ENCODE data around the gene AIFM3.
"Not testable (repeated sequence)": the region's sequence is repeated elsewhere in the genome, so short reads cannot be mapped to it uniquely, and the experiment has no call there.

AIFM3 gene

GRCh38 chr22:20992056-20992442 lies 25.0 kb downstream of the AIFM3 start:
- no peak for DNase-seq (ENCODE audit: low read depth)

GRCh38 chr22:20992456-20993303 lies 25.6 kb downstream of the AIFM3 start:
- no peak for DNase-seq (ENCODE audit: low read depth)

GRCh38 chr22:20993304-20994127 lies 26.5 kb downstream of the AIFM3 start:
- no peak for DNase-seq (ENCODE audit: low read depth)

GRCh38 chr22:20994128-20994901 lies 27.3 kb downstream of the AIFM3 start:
- DNase-seq (ENCODE audit: low read depth), result no peak

GRCh38 chr22:20994902-20995241 lies 27.8 kb downstream of the AIFM3 start:
- no peak for DNase-seq (ENCODE audit: low read depth)

GRCh38 chr22:20995329-20996030 lies 28.4 kb downstream of the AIFM3 start:
- DNase-seq (ENCODE audit: low read depth), result no peak

- no peak for DNase-seq (ENCODE audit: low read depth)
Measured at GRCh38 chr22:20996031-20996410, 29.0 kb downstream of the AIFM3 start.

- DNase-seq (ENCODE audit: low read depth), result no peak
Measured at GRCh38 chr22:20996598-20997535, 29.8 kb downstream of the AIFM3 start.

GRCh38 chr22:20997536-20998257 lies 30.6 kb downstream of the AIFM3 start:
- no peak for DNase-seq (ENCODE audit: low read depth)

GRCh38 chr22:20998411-20999336 lies 31.6 kb downstream of the AIFM3 start:
- DNase-seq (ENCODE audit: low read depth), result no peak

GRCh38 chr22:20999350-21000206 lies 32.5 kb downstream of the AIFM3 start:
- no peak for DNase-seq (ENCODE audit: low read depth)

- no peak for DNase-seq (ENCODE audit: low read depth)
Measured at GRCh38 chr22:21000207-21000986, 33.3 kb downstream of the AIFM3 start.

GRCh38 chr22:21000987-21001600 lies 34.0 kb downstream of the AIFM3 start:
- DNase-seq (ENCODE audit: low read depth), result no peak

- peak; percentile 84 for DNase-seq (ENCODE audit: low read depth)
Measured at GRCh38 chr22:21001601-21002325, 34.7 kb downstream of the AIFM3 start, which contains the start of gene THAP7. TSS of gene THAP7 (minus strand) at chr22:21002118. CDS start at chr22:21001911, 207 bp downstream.

GRCh38 chr22:21003782-21004181 lies 36.7 kb downstream of the AIFM3 start:
- no peak for DNase-seq (ENCODE audit: low read depth)

- DNase-seq (ENCODE audit: low read depth), result not testable (repeated sequence)
Measured at GRCh38 chr22:21009208-21009607, 42.2 kb downstream of the AIFM3 start.

All from HS-27A (cell line).